K562 (cell line): Measurements from ENCODE around the gene SPATA16. TPM values are rescaled to one million over a fixed set of nuclear protein-coding genes. Genes with fewer than 3 reads are reported as not detected.

Source experiments
- HDAC3 ChIP-seq: fragments of 450-650 bp; IDR thresholded peaks from 2 replicates; pipeline ENCODE4 v1.6.1; 2018; ENCODE audit warnings: borderline replicate concordance, mild to moderate bottlenecking, moderate library complexity; ENCODE audit not compliant: partially characterized antibody
- HIVEP1 ChIP-seq: fragments of 250-450 bp; sonication (Bioruptor Pico); IDR thresholded peaks from 2 replicates; pipeline ENCODE4 v1.4.0; 2020; ENCODE audit warnings: mild to moderate bottlenecking
- JUND ChIP-seq, 2 experiments: IDR thresholded peaks; 2 replicates in 1 of 2; 3 replicates in 1 of 2; pipeline ENCODE4 v1.6.1; 2011; ENCODE audit warnings: borderline replicate concordance in 2 of 2, low read depth in 2 of 2, low read length in 2 of 2, improper control_type of control experiment in 1 of 2, missing biosample characterization in 1 of 2, missing genetic modification characterization in 1 of 2, missing genetic modification reagents in 1 of 2
- KLF16 ChIP-seq: IDR thresholded peaks from 2 replicates; pipeline ENCODE4 v1.6.1; 2016; ENCODE audit warnings: antibody characterized with exemption
- TFAM ChIP-seq: fragments of 250-450 bp; sonication (Bioruptor Pico); conservative IDR thresholded peaks from 2 replicates; pipeline ENCODE4 v1.5.0; 2021; ENCODE audit warnings: mild to moderate bottlenecking, moderate library complexity
- YY1 ChIP-seq, 3 experiments: IDR thresholded peaks; 2 replicates each; pipeline ENCODE4 v1.6.1; 2011; ENCODE audit warnings: low read length in 2 of 3, mild to moderate bottlenecking in 2 of 3, moderate library complexity in 2 of 3, borderline replicate concordance in 1 of 3, control low read depth in 1 of 3, low read depth in 1 of 3; ENCODE audit not compliant: insufficient read depth in 3 of 3, insufficient replicate concordance in 2 of 3, control insufficient read depth in 1 of 3, insufficient read length in 1 of 3; ENCODE audit errors: extremely low read depth in 1 of 3
- polyA plus RNA-seq, 8 experiments: library from polyadenylated mRNA; depleted of rRNA in 4 of 8; stranded (reverse) in 5 of 8; unstranded in 3 of 8; fragments of >200 nt; fragmentation: Nextera tagmentation in 2 of 8; fragmentation: Illumina TruSeq in 1 of 8; extraction: Ambion mirVana in 2 of 8; extraction: Trizol in 1 of 8; gene quantifications; 2 replicates each; pipeline versions ENCODE4 v1.2.1 to v1.2.3, GENCODE V29; 2011 to 2014; ENCODE audit warnings: inconsistent platforms in 1 of 8, missing spikeins in 1 of 8
- total RNA-seq, 7 experiments: library from RNA; depleted of rRNA in 6 of 7; stranded (reverse); fragments of >200 nt in 6 of 7; fragmentation: Illumina TruSeq in 2 of 7; extraction: Trizol in 2 of 7; gene quantifications; 2 replicates each; pipeline versions ENCODE4 v1.2.1 to v1.2.3, GENCODE V29; 2011 to 2021; ENCODE audit warnings: low replicate concordance in 1 of 7
- TF ChIP-seq, protein P1 (sequence below): fragments of 450-650 bp; IDR thresholded peaks from 2 replicates; pipeline ENCODE4 v1.6.1; 2017; ENCODE audit warnings: antibody characterized with exemption, mild to moderate bottlenecking

Gene SPATA16
- total and polyA plus RNA-seq, 9 of the 15 experiments (the other 6 are each of a cell fraction or from before 2014, with no cell fraction given), result not detected

DNA sequence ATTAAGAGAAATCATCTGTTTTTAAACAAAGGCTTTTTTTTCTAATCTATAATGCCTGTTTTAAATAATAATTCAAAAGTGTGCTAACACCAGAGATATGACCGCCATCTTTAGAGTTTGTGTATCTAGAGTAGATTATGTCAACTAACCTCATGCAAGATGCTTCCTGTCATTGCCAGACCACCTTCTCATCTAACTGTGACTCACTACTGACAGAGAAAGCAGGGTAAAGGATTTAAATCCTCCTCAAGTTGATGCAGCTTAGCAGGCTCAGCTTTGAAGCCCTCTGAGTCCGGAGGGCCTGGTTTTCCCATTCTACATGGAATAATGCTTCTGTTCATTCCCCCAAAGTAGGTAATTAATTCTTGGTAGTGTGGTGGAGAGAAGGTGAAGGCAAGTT is 282.0 kb downstream of the SPATA16 start (continued):
- TF ChIP-seq, protein P1, sequence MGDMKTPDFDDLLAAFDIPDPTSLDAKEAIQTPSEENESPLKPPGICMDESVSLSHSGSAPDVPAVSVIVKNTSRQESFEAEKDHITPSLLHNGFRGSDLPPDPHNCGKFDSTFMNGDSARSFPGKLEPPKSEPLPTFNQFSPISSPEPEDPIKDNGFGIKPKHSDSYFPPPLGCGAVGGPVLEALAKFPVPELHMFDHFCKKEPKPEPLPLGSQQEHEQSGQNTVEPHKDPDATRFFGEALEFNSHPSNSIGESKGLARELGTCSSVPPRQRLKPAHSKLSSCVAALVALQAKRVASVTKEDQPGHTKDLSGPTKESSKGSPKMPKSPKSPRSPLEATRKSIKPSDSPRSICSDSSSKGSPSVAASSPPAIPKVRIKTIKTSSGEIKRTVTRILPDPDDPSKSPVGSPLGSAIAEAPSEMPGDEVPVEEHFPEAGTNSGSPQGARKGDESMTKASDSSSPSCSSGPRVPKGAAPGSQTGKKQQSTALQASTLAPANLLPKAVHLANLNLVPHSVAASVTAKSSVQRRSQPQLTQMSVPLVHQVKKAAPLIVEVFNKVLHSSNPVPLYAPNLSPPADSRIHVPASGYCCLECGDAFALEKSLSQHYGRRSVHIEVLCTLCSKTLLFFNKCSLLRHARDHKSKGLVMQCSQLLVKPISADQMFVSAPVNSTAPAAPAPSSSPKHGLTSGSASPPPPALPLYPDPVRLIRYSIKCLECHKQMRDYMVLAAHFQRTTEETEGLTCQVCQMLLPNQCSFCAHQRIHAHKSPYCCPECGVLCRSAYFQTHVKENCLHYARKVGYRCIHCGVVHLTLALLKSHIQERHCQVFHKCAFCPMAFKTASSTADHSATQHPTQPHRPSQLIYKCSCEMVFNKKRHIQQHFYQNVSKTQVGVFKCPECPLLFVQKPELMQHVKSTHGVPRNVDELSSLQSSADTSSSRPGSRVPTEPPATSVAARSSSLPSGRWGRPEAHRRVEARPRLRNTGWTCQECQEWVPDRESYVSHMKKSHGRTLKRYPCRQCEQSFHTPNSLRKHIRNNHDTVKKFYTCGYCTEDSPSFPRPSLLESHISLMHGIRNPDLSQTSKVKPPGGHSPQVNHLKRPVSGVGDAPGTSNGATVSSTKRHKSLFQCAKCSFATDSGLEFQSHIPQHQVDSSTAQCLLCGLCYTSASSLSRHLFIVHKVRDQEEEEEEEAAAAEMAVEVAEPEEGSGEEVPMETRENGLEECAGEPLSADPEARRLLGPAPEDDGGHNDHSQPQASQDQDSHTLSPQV, result peak; percentile 41; the same call in 1 of the 2 replicates
- TF ChIP-seq JUND (IDR thresholded peaks at IDR 0.05; ENCODE audit: borderline replicate concordance, low read depth, low read length), result peak; percentile 29; the same call in 1 of the 2 replicates
- TF ChIP-seq JUND (tag; IDR thresholded peaks at IDR 0.05; ENCODE audit: borderline replicate concordance, low read depth, low read length), result peak; percentile 30; the same call in 1 of the 3 replicates
- TF ChIP-seq HDAC3, result no peak
- peak in 1 of 3 experiments; percentile 29 for TF ChIP-seq YY1 (IDR thresholded peaks at IDR 0.05; ENCODE audit: borderline replicate concordance in 1 of 3, control insufficient read depth in 1 of 3, extremely low read depth in 1 of 3, insufficient read depth in 3 of 3, insufficient read length in 1 of 3, insufficient replicate concordance in 2 of 3, low read depth in 1 of 3, low read length in 2 of 3)
- no peak for TF ChIP-seq TFAM (CRISPR knock-in tag)
- no peak for TF ChIP-seq HIVEP1 (CRISPR knock-in tag)
- TF ChIP-seq KLF16, result no peak
